HG02840 (cell line): ENCODE measurements around the gene IGFBPL1.
A peak's percentile ranks its signal among the peaks of the same experiment; 100 is the strongest.
"Not testable (repeated sequence)": the region's sequence is repeated elsewhere in the genome, so short reads cannot be mapped to it uniquely, and the experiment has no call there.

ENCODE experiments used
- ATAC-seq: cut with Tn5 transposase; IDR thresholded peaks from one replicate; pipeline ENCODE4 v1.9.1; 2021; ENCODE audit warnings: mild to moderate bottlenecking, moderate library complexity, moderate number of reproducible peaks; ENCODE audit not compliant: unreplicated experiment, low FRiP score

The IGFBPL1 gene

DNA sequence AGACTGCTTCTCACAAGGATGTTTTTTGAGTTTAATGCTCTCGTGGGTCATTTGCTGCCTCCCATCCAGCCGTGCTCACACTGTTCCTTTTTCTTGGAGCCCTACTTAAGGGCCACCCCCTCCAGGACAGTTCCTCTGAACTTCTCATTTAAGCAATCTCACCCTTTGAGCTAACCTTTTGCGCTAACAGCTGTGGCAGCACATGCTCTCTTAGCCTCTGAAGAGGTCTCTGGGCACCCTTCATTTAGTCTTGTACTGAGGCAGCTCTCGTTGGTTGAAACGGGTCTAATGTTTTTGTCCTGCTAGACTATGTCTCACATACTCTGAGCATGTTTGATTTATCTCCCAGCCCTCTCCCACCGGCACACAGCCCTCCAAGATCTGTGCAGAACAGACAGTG lies 19.9 kb downstream of the IGFBPL1 start:
- no peak for ATAC-seq

DNA sequence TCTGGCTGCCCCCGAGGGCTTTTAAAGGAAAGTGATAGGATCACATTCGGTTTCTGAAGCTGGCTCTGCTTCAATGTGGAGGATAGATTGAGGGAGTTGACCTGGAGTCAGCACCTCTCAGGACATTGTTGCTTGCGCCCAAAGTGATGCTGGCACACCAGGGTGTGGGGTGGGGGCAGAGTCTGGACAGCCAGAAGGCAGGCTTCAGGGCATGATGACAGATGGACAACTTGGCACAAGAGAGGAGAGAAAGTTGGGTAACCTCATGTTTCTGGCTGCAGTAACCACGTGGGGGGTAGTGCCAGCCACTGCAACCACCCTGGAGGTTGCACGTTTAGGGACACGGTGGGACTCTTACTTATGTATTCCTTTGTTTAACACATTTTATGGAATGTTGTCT lies 22.3 kb downstream of the IGFBPL1 start:
- no peak for ATAC-seq

DNA sequence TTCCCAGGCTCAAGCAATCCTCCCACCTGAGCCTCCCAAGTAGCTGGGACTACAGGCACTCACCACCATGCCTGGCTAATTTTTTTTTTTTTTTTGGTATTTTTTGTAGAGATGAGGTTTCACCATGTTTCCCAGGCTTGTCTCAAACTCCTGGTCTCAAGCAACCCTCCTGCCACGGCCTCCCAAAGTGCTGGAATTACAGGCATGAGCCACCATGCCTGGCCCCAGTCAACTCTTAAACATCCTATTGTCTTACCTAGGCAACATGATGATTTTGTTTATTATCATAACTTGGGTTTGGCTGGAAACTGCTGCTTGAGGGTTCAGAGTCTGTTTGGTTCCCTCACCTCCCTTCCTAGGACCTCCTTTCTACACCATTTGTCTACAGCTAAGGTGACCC lies 25.1 kb downstream of the IGFBPL1 start:
- not testable (repeated sequence) for ATAC-seq

DNA sequence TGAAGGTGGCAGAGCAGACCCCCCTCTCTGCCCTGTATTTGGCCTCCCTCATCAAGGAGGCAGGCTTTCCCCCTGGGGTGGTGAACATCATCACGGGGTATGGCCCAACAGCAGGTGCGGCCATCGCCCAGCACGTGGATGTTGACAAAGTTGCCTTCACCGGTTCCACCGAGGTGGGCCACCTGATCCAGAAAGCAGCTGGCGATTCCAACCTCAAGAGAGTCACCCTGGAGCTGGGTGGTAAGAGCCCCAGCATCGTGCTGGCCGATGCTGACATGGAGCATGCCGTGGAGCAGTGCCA lies 27.9 kb downstream of the IGFBPL1 start:
- no peak for ATAC-seq

DNA sequence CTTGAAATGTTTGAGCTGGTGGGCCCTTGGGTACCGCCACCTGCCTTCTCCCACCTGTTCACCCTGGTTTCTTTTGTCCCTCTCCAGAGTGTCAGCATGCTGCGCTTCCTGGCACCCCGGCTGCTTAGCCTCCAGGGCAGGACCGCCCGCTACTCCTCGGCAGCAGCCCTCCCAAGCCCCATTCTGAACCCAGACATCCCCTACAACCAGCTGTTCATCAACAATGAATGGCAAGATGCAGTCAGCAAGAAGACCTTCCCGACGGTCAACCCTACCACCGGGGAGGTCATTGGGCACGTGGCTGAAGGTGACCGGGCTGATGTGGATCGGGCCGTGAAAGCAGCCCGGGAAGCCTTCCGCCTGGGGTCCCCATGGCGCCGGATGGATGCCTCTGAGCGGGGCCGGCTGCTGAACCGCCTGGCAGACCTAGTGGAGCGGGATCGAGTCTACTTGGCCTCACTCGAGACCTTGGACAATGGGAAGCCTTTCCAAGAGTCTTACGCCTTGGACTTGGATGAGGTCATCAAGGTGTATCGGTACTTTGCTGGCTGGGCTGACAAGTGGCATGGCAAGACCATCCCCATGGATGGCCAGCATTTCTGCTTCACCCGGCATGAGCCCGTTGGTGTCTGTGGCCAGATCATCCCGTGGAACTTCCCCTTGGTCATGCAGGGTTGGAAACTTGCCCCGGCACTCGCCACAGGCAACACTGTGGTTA lies 28.4 kb downstream of the IGFBPL1 start:
- ATAC-seq = no peak

DNA sequence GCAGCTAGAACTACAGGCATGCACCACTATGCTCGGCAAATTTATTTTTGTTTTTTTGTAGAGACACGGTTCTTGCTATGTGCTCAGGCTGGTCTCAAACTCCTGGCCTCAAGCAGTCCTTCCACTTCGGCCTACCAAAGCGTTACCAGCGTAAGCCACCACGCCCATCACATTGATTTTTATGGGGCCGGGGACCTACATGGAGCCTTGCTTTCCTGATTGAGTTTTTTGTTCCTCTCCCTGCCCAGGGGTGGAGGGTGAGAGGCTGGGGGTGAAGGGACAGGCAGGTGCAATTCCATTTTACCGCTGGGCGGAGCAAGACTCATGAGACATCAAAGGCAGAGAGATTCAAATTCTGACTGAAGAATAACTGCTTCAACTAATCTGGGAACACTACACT lies 29.8 kb downstream of the IGFBPL1 start:
- no peak for ATAC-seq

DNA sequence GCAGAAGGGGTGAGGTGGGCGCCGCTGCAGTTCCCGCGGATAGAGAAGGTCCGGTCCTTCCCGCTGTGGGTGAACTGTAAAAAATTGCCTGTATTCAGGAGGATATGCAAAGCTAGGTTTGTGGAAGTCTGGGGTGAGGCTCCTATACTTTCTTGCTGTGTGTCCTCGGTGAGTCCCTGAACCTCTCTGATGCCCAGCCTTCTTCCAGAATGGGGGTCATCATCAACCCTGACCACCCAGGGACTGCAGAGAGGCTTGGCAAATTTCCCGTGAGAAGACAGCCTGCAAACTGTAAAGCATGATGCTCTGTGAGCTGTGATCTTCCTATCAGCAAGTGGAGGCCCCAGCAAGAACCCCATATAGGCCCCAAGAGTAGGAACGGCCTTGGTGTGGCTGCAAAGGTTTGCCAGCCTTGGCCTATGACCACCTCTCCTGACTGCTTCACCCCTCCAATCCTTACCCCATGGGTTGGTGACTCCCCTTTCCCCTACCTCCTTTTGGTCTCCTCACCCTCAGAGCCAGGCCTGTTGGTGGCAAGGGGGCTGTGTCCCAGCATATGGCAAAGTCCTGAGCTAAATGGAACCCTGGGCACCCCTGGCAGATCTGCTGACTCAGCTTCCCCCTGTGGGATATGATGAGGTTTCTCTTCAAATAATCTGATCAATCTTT lies 31.0 kb downstream of the IGFBPL1 start:
- ATAC-seq = no peak

DNA sequence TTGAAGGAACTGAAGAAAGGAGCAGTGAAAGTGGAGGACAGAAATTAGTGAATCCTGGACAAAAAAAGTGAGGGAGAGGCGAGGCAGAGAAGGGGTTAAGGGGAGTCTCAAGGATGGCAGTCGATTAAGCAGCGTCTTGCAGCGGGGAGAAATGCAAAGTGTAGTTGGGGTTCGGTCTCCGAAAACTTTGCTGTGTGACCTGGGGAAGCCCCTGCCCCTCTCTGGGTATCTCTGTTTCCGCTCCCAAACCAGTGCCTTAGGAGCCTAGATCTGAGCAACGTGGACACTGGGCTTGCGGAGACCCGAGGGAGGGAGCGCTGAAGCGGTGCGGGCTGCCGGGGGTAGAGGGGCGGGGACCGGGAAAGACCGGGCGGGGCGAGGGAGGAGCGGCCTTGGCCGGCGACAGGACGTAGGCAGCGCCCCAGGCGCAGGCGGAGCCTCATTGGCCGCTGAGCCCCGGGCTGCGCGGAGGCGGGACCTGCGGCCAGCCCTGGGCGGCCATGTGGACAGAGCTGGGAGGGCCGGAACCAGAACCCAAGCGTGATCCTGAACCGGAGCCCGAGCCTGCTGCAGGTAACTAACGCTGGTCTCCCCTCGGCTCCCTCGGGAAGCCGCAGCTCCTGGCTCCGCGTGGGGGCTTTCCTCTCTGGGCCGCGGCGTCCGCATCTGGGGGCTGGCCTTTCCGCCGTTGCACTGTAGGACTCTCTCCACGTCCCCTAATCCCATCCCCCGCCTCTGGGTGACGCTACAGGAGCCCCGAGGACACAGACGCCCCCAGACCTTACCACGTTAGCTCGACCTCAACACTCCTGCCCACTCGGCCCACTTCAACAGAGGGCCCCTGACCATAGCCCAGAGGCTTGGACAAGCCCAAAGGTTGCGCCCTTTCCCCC lies 31.8 kb downstream of the IGFBPL1 start, which contains the start of gene ALDH1B1:
Gene ALDH1B1 (plus strand): TSS at position 468 of the 893 bp plus-strand sequence. CDS start 3,047 bp downstream, outside the sequence.
- ATAC-seq = peak; percentile 99

DNA sequence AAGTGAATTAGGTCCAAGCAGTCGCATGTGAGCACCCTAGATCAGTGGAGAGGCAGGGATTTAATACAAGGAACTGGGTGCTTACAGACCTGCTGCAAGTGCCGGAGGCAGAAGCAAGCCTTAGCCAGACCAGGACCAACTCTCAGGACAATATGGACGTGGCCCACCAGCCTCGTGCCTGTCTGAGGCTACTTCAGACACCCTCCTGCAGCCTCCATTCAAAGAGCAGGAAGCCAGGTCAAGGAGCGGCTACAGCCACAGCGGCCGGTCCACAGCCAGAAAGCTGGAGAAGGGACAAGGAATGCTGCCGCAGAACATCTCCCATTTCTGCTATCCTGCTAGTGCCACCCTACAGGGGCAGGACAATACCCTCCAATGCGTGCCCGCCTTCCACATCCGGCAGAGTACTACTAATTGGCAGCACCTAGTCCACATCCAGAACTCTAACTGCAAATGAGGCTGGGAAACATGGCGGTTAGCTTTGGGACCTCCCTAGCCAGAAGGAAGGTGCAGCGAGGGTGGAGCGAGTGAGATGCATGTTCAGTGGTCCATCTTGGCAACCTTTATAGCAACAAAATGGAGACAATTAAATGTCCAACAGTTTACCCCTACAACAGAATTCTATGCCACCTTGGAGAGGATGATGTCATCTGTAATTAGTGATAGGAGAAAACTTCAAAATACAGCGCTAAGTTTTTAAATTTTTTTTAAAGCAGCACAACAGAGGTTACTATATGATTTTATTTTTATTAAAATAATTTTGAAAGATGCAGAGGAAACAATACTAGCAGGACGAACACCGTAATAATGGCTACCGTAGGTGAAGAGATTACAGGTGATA lies 32.8 kb downstream of the IGFBPL1 start:
- ATAC-seq = no peak

DNA sequence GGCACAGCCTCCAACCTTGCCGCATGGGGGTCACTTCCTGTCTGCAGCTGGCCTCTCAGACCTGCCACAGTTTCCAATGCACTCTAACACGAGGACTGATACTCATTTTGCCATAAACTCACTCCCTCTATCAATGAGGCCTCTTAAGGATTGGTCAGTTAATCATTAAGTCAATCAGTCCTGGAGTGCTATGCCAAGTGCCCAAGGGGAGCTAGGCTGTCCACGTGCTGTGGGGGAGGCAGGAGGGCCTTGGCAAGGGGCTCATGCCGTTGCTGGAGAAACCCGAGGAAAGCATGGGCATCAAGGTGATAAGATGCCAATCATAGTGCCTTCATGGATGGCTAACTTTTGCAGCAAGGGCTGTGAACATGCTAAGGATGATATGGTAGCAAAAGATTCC lies 33.4 kb downstream of the IGFBPL1 start:
- no peak for ATAC-seq

DNA sequence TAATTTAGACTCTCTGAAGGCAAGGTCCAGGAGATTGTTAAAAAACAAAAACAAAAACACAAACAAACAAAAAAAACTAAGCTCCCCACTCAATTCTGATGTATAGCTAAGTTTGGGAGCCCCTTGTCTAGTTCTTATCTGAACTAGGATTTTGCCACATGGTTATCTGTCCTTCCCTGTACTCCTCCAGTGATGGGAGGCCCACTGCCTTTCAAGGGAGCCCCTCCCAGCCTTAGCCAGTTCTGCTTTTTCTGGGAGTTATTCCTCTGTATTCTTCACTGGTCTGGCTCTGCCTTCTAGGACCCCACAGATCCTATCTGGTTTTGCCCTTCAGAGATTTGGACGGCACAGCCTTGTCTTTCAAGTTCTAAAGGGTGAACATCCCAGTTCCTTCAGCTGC lies 33.8 kb downstream of the IGFBPL1 start:
- ATAC-seq = no peak

DNA sequence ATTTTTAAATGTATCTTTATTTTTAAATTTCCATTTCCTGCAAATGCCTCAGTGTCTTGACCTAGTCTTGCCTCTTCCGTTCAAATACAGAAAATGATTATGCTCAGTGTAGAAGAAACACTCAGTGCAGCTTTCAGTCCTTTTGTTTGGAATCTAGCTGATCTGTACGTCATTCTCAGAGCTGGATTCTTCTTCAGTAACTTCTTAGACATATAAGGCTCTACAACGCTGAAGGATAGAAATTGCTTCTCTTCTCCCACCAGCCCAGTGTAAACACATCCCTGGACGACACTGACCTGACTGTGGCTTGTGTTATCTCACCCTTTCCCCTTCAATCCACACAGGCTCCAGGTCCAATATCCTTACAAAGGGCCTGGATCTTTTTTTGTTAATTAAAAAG lies 34.9 kb downstream of the IGFBPL1 start:
- no peak for ATAC-seq

DNA sequence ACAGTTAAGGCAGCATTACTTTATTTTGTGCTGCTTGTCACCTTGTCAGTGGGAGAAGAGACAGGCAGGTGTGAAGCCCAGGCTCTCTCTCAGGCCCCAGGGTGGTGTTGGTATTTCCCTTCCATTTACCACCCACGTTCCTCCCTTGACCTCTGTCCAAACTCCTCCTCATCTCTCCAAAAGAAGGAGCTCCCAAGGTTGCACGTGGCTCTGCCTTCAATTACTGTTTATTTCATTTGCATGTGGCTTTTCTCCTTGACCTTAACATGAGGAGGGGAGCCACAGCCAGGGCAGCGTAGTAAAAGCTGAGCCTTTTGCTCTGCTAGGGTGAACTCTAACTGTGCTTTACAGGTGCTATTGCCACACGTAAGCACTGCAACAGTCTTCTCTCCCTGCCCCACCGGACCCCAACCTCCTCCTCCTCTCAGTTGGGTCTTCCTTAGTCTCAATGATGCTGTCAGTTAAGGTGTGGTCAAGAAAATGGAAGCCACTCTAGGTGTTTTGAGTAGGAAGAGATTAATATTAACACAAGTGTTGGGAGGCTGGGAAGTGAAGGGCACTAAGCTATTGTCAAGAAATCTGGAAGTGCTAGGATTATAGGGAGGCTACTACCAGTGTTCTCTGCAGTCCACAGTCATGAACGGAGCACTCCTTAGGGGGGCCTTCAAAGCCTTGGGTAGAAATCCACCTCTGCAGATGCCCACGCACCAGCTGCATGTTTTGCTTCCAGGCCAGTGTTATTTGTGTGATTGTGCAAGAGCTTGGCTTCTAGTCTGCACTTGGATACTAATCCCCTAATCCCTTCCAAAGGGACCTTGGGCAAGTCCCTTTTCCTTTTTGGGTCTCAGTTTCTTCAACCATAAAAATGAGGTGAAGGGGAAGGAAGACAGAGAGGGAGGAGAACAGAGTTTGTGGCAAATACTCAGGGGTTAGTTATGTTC lies 35.7 kb downstream of the IGFBPL1 start:
- no peak for ATAC-seq

DNA sequence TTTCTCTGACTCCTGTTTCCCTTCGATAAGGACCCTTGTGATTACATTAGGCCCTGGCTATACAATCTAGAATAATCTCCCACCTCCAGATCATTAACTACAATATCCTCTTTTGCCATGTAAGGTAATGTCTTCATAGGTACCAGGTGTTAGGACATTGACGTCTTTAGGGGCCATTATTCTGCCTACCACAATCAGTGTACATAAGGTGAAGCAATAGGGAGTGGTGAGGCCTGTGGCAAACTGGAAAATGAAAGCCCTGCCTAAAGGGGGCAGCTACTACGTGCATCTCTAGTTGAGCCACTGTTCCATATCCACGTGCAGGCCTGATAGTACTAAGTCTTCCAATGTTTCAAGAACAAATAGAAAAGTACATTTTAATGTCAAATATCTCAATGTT lies 36.5 kb downstream of the IGFBPL1 start:
- ATAC-seq = no peak

DNA sequence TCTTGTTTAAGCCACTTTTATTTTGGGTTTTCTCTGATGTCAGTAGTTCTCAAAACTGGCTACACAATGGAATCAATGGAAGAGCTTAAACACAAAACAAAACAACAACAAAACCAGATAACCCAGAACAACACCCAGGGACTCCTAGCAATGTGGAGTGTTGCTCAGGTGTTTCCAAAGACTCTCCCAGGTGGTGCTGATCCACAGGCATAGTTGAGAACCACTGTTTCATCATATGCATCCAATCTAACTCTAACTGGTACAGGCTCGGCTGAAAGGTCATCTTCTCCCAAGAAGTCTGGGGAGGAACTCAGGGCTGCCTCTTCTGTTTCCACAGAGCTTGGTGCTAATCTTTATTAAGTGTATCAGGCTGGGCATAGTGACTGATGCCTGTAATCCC lies 37.2 kb downstream of the IGFBPL1 start:
- no peak for ATAC-seq

DNA sequence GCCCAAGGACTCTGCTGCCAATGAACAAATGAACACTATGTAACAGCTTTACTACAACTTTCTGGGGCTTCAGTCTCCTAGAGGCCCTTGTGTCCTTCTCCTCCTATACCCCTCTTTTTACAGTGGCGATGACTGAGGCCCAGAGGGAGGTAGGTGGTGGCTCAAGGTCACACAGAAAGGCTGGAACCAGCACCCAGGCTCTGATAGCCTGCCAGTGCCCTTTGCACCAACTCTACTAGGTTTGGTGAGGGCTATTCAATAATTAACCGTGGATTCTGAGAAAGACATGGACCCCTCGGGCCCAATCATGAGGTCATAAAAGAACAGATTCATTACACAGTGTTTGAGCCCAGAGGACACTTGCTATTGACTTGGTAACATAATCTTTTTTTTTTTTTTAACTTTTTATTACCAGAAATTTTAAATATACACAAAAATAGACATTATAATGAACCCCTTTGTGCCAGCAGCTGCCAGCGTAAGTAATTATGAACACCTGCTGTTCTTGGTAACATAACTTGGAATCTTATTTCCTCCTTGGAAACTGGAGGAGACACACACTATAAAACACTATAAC lies 37.8 kb downstream of the IGFBPL1 start:
- no peak for ATAC-seq

DNA sequence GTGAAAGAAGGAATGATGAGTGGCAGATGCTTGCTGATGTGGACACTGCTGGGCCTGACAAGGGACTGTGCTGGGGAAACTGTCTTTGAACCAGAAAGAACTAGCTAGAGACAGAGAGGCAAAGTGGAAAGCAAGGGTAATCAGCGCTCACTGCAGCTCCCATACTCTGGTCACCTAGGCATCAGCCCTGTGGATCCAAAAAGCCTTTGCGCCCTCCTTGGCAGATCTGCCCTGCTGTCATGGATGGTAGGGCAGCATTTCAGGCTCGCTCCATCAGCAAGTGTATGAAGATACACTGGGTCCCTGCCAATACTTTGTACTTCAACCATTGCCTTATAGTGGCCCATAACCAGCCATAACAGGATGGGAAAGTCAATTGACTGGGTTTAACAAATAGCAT lies 38.4 kb downstream of the IGFBPL1 start:
- ATAC-seq = no peak

DNA sequence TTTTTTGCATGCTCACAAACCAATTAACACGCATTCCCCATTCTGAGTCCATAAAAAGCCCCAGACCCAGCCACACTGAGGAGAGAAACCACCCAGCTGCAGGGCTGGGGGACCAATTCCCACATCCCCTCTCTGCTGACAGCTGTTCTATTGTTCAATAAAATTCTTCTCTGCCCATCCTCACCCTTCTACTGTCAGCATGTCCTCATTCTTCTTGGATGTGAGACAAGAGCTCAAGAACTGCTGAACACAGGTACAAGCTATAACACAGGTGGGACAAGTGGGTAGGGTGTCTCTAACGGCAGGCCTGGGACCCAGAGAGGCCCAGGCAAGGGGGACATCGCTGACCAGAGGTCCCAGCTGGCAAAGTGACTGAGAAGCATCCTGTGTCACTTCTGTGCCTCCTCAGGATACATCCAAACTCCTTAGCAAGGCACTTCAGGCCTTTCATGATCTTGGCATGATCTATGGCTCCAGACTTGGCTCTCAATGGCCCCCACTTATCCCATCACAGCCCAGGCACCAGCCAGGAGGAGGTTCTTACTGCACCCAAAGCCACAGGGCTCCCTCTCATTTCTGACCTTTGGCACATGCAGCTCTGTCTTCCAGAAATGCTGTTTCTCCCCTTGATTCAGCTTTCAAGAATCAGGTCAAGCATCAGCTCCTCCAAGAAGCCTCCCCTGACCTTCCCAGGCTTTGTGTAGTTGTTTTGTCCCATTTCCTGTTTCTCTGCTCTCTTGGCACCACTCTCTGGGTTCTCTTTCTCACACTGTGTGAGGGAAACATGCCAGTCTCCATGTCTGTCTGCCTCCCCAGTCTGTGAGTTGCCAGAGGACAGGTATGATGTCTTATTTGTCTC lies 39.0 kb downstream of the IGFBPL1 start:
- ATAC-seq = no peak
